ENCODE measurements around the gene PAX9.
"Not testable (repeated sequence)": the region's sequence is repeated elsewhere in the genome, so short reads cannot be mapped to it uniquely, and the experiment has no call there.

Gene PAX9

GRCh38 chr14:36674659-36675058 is 13.0 kb downstream of the PAX9 start:
- no peak for DNase-seq (ENCODE audit: low spot score)

GRCh38 chr14:36675581-36675980 is 13.9 kb downstream of the PAX9 start:
- DNase-seq (ENCODE audit: low spot score): no peak

- no peak for DNase-seq (ENCODE audit: low spot score)
Observed at GRCh38 chr14:36676236-36676635, 14.6 kb downstream of the PAX9 start.

- DNase-seq (ENCODE audit: low spot score): no peak
Observed at GRCh38 chr14:36682338-36682737, 20.7 kb downstream of the PAX9 start.

- DNase-seq (ENCODE audit: low spot score): no peak
Observed at GRCh38 chr14:36683083-36683724, 21.5 kb downstream of the PAX9 start.

GRCh38 chr14:36684946-36685345 is 23.3 kb downstream of the PAX9 start:
- no peak for DNase-seq (ENCODE audit: low spot score)

GRCh38 chr14:36690311-36691040 is 28.8 kb downstream of the PAX9 start:
- DNase-seq (ENCODE audit: low spot score): no peak

GRCh38 chr14:36699420-36699819 is 37.8 kb downstream of the PAX9 start:
- not testable (repeated sequence) for DNase-seq (ENCODE audit: low spot score)

- DNase-seq (ENCODE audit: low spot score): no peak
Observed at GRCh38 chr14:36700651-36701050, 39.0 kb downstream of the PAX9 start.

GRCh38 chr14:36701132-36701531 is 39.5 kb downstream of the PAX9 start:
- no peak for DNase-seq (ENCODE audit: low spot score)

- DNase-seq (ENCODE audit: low spot score): no peak
Observed at GRCh38 chr14:36702474-36702873, 40.8 kb downstream of the PAX9 start.

- no peak for DNase-seq (ENCODE audit: low spot score)
Observed at GRCh38 chr14:36707570-36707969, 45.9 kb downstream of the PAX9 start.

- DNase-seq (ENCODE audit: low spot score): no peak
Observed at GRCh38 chr14:36713960-36714703, 52.5 kb downstream of the PAX9 start.

GRCh38 chr14:36716614-36717184 is 55.0 kb downstream of the PAX9 start:
- no peak for DNase-seq (ENCODE audit: low spot score)

GRCh38 chr14:36717363-36717762 is 55.7 kb downstream of the PAX9 start:
- DNase-seq (ENCODE audit: low spot score): no peak

GRCh38 chr14:36718216-36718615 is 56.6 kb downstream of the PAX9 start:
- DNase-seq (ENCODE audit: low spot score): no peak

- DNase-seq (ENCODE audit: low spot score): no peak
Observed at GRCh38 chr14:36719823-36720222, 58.2 kb downstream of the PAX9 start.

- no peak for DNase-seq (ENCODE audit: low spot score)
Observed at GRCh38 chr14:36720657-36721056, 59.0 kb downstream of the PAX9 start.

GRCh38 chr14:36721877-36722276 is 60.2 kb downstream of the PAX9 start:
- no peak for DNase-seq (ENCODE audit: low spot score)

GRCh38 chr14:36723530-36723929 is 61.9 kb downstream of the PAX9 start:
- no peak for DNase-seq (ENCODE audit: low spot score)

GRCh38 chr14:36724162-36724561 is 62.5 kb downstream of the PAX9 start:
- no peak for DNase-seq (ENCODE audit: low spot score)

- DNase-seq (ENCODE audit: low spot score): no peak
Observed at GRCh38 chr14:36726128-36726527, 64.5 kb downstream of the PAX9 start.

Measured in HuH-7 (cell line).